Large intestine (tissue), 3 donors: ENCODE data around the gene TEX2. TPM values are rescaled to one million over a fixed set of nuclear protein-coding genes. Genes with fewer than 3 reads are reported as not detected.

Experiments
- DNase-seq, 2 donors: peaks; one replicate each; pipeline versions ENCODE4 v3.0.0 to v3.0.0-alpha.2; 2013
- H3K27ac ChIP-seq: one replicate; pipeline ENCODE4 v1.5.1; 2013; ENCODE audit warnings: low read length
- H3K27me3 ChIP-seq: 2 replicates; pipeline ENCODE4 v1.6.1; 2013; ENCODE audit warnings: low read length; ENCODE audit not compliant: control insufficient read depth, insufficient read depth
- H3K36me3 ChIP-seq: 2 replicates; pipeline ENCODE4 v1.6.1; 2013; ENCODE audit warnings: low read length; ENCODE audit not compliant: control insufficient read depth, insufficient read depth
- H3K4me1 ChIP-seq: one replicate; pipeline ENCODE4 v1.6.1; 2013; ENCODE audit warnings: low read length; ENCODE audit not compliant: control insufficient read depth, insufficient read depth
- H3K4me3 ChIP-seq: one replicate; pipeline ENCODE4 v1.5.1; 2013; ENCODE audit warnings: low read length
- H3K9me3 ChIP-seq: one replicate; pipeline ENCODE4 v1.6.1; 2013; ENCODE audit warnings: mild to moderate bottlenecking, low read depth, low read length, moderate library complexity; ENCODE audit not compliant: control insufficient read depth
- WGBS: methylation state at CpG from one replicate; pipeline ENCODE4 v1.1.5; 2013; ENCODE audit warnings: low lambda C conversion rate; ENCODE audit not compliant: insufficient coverage; 5-methylcytosine and 5-hydroxymethylcytosine counted together
- polyA plus RNA-seq: library from polyadenylated mRNA; unstranded; fragments of 120-200 nt; gene quantifications from one replicate; pipeline ENCODE4 v1.2.1, GENCODE V29; 2013

Gene TEX2
- polyA plus RNA-seq, 1 donor = 37.2 TPM

GRCh38 chr17:64117981-64118979 lies 144.8 kb downstream of the TEX2 start:
- Histone ChIP-seq H3K9me3 (no peaks in the 10 kb centered on the region), H3K4me3 (no peak overlapping the region), H3K27ac (no peak overlapping the region), H3K36me3 (no peaks in the 10 kb centered on the region), H3K27me3 (no peaks in the 10 kb centered on the region), H3K4me1 (peaks cover 4% of the 10 kb centered on the region)
- no peak for DNase-seq
- WGBS = 71% methylated on average over 1 of the region's 10 CpGs

- no peak for DNase-seq
- peaks cover 3% of the 10 kb centered on the region for H3K4me1 ChIP-seq
- H3K27ac ChIP-seq = no peak overlapping the region
Observed at GRCh38 chr17:64115822-64116534, 147.1 kb downstream of the TEX2 start.

DNA sequence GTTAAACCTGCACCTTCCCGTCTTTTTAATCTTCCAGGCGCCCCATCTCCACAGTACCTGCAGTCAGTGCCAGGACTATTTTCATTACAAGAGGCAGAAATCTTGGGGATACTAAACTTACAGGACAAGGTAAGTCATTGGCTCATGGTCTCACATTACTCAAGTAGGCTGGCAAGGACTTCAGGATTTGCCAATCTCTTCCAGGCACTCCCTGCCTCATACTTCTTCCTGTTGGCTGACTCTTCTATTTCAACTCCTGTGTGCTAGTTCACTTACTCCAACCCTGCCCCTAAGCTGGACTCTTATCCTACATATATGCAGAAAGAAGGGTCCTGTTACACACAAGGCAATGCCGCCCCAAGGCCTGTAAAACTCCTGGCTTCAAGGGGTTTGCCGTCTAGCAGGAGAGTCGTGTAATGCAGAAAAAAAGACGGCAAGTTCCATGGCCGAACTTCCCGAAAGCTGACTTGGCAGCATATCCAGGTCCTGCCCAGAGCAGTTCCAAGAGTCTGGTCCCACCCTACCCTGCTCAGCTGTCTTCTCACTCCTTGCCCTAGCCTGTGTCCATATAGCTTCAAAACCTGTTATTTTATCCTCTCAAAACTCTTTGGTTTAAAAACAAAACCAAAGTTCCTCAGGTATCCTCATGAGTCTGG lies 147.9 kb downstream of the TEX2 start:
- DNase-seq = no peak
- no peaks in the 10 kb centered on the region for H3K36me3 ChIP-seq
- no CpG with 5 or more reads among the region's 8 CpGs for WGBS
- no peaks in the 10 kb centered on the region for H3K27me3 ChIP-seq
- H3K4me3 ChIP-seq = no peak overlapping the region
- no peaks in the 10 kb centered on the region for H3K9me3 ChIP-seq
- H3K27ac ChIP-seq = no peak overlapping the region
- no peaks in the 10 kb centered on the region for H3K4me1 ChIP-seq

More at GRCh38 chr17:64115822-64116534, 147.1 kb downstream of the TEX2 start:
- H3K27me3 ChIP-seq = no peaks in the 10 kb centered on the region
- no peaks in the 10 kb centered on the region for H3K36me3 ChIP-seq
- H3K4me3 ChIP-seq = no peak overlapping the region
- 64% methylated on average over 3 of the region's 7 CpGs for WGBS
- H3K9me3 ChIP-seq = no peaks in the 10 kb centered on the region

DNA sequence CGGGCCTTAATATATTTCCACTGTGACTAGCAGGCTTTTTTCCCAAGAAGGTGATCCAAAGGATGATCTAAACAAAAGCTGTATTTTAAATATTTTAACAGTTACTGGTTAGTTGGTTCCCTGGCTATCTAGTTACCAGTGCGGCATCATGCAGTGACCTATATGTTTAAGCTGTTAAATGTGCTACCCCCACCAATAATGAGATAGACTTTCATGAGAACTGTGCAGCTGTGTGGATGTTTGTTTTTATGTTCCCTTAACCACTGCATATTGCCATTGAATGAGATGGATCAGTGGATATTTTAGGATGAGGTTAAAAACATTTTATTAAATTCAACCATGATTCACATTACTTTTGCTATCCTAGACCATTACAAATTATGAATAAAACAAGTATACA lies 150.1 kb downstream of the TEX2 start:
- H3K27me3 ChIP-seq = no peaks in the 10 kb centered on the region
- H3K9me3 ChIP-seq = no peaks in the 10 kb centered on the region
- H3K27ac ChIP-seq = no peak overlapping the region
- no peaks in the 10 kb centered on the region for H3K36me3 ChIP-seq
- DNase-seq = no peak
- no peaks in the 10 kb centered on the region for H3K4me1 ChIP-seq
- no peak overlapping the region for H3K4me3 ChIP-seq
- no CpG with 5 or more reads among the region's 2 CpGs for WGBS

DNA sequence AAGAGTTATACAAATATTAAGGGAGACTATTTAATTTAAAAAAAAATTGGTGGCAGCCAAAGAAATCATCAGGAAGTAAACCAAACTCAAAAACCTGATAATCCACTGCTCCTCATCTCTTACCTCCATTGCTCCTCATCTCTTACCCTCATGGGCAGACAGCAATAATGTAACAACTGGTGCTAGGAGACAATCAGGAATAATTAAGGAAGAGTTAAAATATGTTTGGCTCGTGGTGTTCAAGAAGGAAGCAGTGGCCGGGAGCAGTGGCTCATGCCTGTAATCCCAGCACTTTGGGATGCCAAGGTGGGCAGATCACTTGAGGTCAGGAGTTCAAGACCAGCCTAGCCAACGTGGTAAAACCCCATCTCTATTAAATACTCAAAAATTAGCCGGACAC lies 151.2 kb downstream of the TEX2 start:
- no peaks in the 10 kb centered on the region for H3K27me3 ChIP-seq
- no peak overlapping the region for H3K4me3 ChIP-seq
- H3K4me1 ChIP-seq = peaks cover under 1% of the 10 kb centered on the region
- no peak for DNase-seq
- 83% methylated on average over 1 of the region's 4 CpGs for WGBS
- H3K9me3 ChIP-seq = no peaks in the 10 kb centered on the region
- H3K36me3 ChIP-seq = no peaks in the 10 kb centered on the region
- no peak overlapping the region for H3K27ac ChIP-seq

GRCh38 chr17:64110379-64111152 lies 152.5 kb downstream of the TEX2 start:
- WGBS = 87% methylated on average over 3 of the region's 12 CpGs
- no peak overlapping the region for H3K4me3 ChIP-seq
- H3K27me3 ChIP-seq = no peaks in the 10 kb centered on the region
- no peaks in the 10 kb centered on the region for H3K9me3 ChIP-seq
- H3K36me3 ChIP-seq = no peaks in the 10 kb centered on the region
- peaks cover 2% of the 10 kb centered on the region for H3K4me1 ChIP-seq
- DNase-seq = no peak
- H3K27ac ChIP-seq = no peak overlapping the region

DNA sequence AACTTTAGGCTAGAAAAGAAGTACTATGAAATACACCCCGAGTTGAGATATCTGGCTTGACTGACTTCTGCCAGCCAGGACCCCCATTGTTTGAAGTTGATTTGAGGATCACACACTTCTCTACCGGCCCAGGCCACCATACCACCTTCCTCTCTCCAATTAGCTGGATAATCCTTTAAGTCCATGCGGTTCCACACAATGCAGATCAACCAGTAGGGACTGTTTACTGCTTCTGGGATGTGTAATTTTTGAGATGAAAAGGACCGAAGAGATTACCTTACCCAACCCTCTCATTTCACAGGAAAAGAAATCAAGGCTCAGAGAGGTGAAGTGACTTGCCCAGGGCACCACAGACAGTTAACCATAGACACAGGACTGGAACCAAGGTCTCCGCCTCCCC lies 153.7 kb downstream of the TEX2 start:
- Histone ChIP-seq H3K27ac (no peak overlapping the region), H3K27me3 (no peaks in the 10 kb centered on the region), H3K4me3 (no peak overlapping the region), H3K9me3 (no peaks in the 10 kb centered on the region), H3K36me3 (no peaks in the 10 kb centered on the region), H3K4me1 (peaks cover 2% of the 10 kb centered on the region)
- no peak for DNase-seq
- no CpG with 5 or more reads among the region's 5 CpGs for WGBS

- H3K4me3 ChIP-seq = no peak overlapping the region
- no peaks in the 10 kb centered on the region for H3K27me3 ChIP-seq
- H3K4me1 ChIP-seq = peaks cover 2% of the 10 kb centered on the region
- no peak overlapping the region for H3K27ac ChIP-seq
- no CpG with 5 or more reads among the region's 5 CpGs for WGBS
- DNase-seq = no peak
- H3K36me3 ChIP-seq = no peaks in the 10 kb centered on the region
- no peaks in the 10 kb centered on the region for H3K9me3 ChIP-seq
Observed at GRCh38 chr17:64107500-64108236, 155.4 kb downstream of the TEX2 start.

- Histone ChIP-seq H3K4me1 (peaks cover 2% of the 10 kb centered on the region), H3K9me3 (no peaks in the 10 kb centered on the region), H3K27ac (no peak overlapping the region), H3K27me3 (no peaks in the 10 kb centered on the region), H3K4me3 (no peak overlapping the region), H3K36me3 (no peaks in the 10 kb centered on the region)
- no peak for DNase-seq
- no CpG with 5 or more reads among the region's 3 CpGs for WGBS
Observed at GRCh38 chr17:64106918-64107317, 156.1 kb downstream of the TEX2 start.
